RWPE1 (cell line): ENCODE measurements around the gene ZSWIM5.

ENCODE experiments used
- CTCF ChIA-PET: fragments of 350-600 bp; sonication (Branson Sonifier 250); formaldehyde crosslinking; extraction: SDS; loops from one replicate; lab custom pipeline; 2021; lab: Yijun Ruan, JAX
- POLR2A ChIA-PET: fragments of 400-600 bp; formaldehyde crosslinking; extraction: SDS; loops from one replicate; lab custom pipeline; 2020; ENCODE audit warnings: antibody characterized with exemption; ENCODE audit not compliant: low non-redundant PET; lab: Yijun Ruan, JAX
- DNase-seq: peaks from one replicate; pipeline ENCODE4 v3.0.0; 2012; ENCODE audit warnings: low spot score
- H3K27ac ChIP-seq: fragments of 450-650 bp; 2 replicates; pipeline ENCODE4 v1.5.1; 2017
- TF ChIP-seq, protein P1 (sequence below): fragments of 450-650 bp; conservative IDR thresholded peaks from 2 replicates; pipeline ENCODE4 v1.5.1; 2017; ENCODE audit warnings: low read depth, mild to moderate bottlenecking

ZSWIM5 gene

GRCh38 chr1:45040297-45040696 is 166.1 kb downstream of the ZSWIM5 start:
- TF ChIP-seq, protein P1, sequence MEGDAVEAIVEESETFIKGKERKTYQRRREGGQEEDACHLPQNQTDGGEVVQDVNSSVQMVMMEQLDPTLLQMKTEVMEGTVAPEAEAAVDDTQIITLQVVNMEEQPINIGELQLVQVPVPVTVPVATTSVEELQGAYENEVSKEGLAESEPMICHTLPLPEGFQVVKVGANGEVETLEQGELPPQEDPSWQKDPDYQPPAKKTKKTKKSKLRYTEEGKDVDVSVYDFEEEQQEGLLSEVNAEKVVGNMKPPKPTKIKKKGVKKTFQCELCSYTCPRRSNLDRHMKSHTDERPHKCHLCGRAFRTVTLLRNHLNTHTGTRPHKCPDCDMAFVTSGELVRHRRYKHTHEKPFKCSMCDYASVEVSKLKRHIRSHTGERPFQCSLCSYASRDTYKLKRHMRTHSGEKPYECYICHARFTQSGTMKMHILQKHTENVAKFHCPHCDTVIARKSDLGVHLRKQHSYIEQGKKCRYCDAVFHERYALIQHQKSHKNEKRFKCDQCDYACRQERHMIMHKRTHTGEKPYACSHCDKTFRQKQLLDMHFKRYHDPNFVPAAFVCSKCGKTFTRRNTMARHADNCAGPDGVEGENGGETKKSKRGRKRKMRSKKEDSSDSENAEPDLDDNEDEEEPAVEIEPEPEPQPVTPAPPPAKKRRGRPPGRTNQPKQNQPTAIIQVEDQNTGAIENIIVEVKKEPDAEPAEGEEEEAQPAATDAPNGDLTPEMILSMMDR, result no peak
- no peak for DNase-seq
- no peak overlapping the region for H3K27ac ChIP-seq
- ChIA-PET POLR2A (no interaction called here), CTCF (no interaction called here)

DNA sequence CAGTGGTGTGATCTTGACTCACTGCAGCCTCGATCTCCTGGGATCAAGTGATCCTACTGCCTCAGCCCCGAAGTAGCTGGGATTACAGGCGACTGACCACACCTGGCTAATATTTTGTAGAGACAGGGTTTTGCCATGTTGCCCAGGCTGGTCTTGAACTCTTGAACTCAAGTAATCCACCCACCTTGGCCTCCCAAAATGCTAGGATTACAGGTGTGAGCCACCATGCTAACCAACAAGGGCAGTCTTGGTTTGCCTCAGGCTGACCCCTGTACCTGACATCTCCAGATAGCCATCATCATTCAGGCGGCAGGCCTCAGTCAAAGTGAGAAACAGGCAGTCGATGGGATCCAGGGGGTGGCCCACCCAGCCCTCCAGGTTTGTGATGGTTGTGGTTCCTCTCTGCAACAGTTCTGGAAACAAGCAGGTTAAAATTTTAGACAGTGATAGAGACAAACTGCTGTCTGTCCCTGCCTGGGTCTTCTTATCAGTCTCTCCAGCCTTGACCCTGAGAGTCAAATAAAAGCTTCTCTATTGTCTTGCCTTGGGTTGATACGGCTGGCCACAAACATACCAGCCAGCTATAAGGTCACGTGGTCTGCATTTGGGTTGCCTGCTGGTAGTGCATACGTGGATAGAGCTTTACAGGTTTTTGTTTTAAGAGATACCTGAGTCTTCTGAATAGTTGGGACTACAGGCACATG is 167.6 kb downstream of the ZSWIM5 start:
- ChIA-PET CTCF (no interaction called here), POLR2A (no interaction called here)

GRCh38 chr1:45038240-45038639 is 168.2 kb downstream of the ZSWIM5 start:
- POLR2A ChIA-PET, result no interaction called here
- TF ChIP-seq, protein P1, result no peak
- CTCF ChIA-PET, result no interaction called here
- no peak overlapping the region for H3K27ac ChIP-seq
- no peak for DNase-seq

More for the DNA sequence above, 167.6 kb downstream of the ZSWIM5 start:
- no peak for DNase-seq
- no peak overlapping the region for H3K27ac ChIP-seq
- TF ChIP-seq, protein P1, result no peak

DNA sequence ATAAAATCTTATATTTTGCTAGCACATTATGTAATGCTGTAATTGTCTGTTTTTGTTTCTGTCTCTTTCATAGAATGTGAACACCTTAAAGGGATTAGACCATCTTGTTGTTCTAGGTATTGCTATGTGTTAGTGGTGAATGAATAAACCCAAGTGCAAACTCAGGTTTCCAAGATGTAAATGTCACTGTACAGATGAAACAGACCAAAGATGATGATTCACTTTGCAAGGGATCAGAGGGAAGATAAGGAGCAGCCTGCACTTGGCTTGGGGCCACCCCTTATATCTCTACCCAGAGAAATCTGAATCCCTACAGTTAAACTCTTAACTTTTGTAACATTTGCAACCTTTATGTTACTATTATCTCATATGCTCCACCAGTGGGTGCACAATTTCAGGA is 168.9 kb downstream of the ZSWIM5 start:
- TF ChIP-seq, protein P1, result no peak
- H3K27ac ChIP-seq, result no peak overlapping the region
- no peak for DNase-seq
- CTCF ChIA-PET, result no interaction called here
- POLR2A ChIA-PET, result no interaction called here

DNA sequence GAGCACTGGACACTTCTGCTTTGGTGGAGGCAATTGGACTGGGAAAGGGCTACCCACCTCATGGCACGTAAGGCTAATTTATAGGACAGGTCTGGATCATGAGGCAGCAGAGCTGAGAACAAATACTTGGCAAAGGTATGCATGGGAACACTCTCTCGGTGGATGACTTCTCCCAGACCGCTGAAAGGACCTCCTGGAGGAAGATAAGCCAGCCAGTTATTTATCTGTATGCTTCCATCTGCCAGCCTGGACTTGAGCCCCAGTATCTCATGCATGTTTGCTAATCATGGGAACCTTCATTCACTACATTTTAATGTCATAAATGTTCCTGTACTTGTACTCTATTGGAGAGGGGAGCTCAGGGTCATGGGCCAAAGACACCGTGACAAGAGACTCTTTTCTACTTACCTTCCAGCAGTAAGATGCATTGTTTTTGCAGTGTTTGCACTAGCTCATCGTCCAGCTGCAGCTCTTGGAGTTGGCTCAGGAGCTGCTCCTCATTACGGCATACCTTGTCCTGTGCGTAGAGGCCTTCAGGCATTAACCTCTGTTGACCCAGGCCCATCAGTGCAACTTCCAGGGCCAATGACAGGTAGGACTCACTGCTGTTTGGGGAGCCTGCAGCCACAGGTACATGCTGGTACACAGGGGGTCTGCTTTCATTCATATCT is 170.6 kb downstream of the ZSWIM5 start:
- no peak overlapping the region for H3K27ac ChIP-seq
- CTCF ChIA-PET, result no interaction called here
- POLR2A ChIA-PET, result no interaction called here
- no peak for DNase-seq
- TF ChIP-seq, protein P1, result no peak

DNA sequence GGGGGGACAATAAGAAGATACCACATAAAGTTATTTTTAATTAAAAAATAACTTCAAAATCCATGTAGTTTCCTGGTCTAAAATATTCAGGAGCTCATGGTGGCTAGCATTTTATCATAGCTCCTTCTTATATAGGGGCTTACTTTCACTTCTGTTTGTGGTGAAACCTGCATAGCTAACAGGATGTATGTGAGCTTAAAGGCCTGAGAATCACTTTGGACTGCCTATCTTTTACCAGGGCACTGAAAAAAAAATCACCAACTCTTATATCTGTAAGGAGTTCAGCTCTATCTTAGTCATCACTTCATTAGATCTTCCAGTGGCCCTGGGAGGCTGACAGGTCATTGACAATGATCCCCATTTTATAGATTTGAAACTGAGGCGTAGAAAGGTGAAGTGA is 173.0 kb downstream of the ZSWIM5 start:
- no peak for DNase-seq
- ChIA-PET CTCF (interaction anchor here (0.6 kb wide), 1 partner anchor 129 kb away, joined by 4 read pairs; no protein-coding TSS in a partner anchor), POLR2A (no interaction called here)
- TF ChIP-seq, protein P1, result no peak
- no peak overlapping the region for H3K27ac ChIP-seq
